ENCODE results near the gene RBM42.

GRCh38 chr19:35675589-35676140 lies 46.8 kb downstream of the RBM42 start:
- no peak for TF ChIP-seq CTCF (IDR thresholded peaks at IDR 0.05)
- no peak for TF ChIP-seq POLR2A (IDR thresholded peaks at IDR 0.05; ENCODE audit: low read depth)
- TF ChIP-seq EP300 (IDR thresholded peaks at IDR 0.05): no peak
- TF ChIP-seq POLR2AphosphoS5 (IDR thresholded peaks at IDR 0.05): no peak
